ENCODE data around the gene LTB4R.

The LTB4R gene

GRCh38 chr14:24270537-24271133, 40.7 kb upstream of the LTB4R start:
- no peak for TF ChIP-seq ZNF565 (CRISPR knock-in tag; conservative IDR thresholded peaks at IDR 0.05; ENCODE audit: low read depth)
- TF ChIP-seq BACH2 (CRISPR knock-in tag; IDR thresholded peaks at IDR 0.05; ENCODE audit: borderline replicate concordance), result no peak
- TF ChIP-seq ARNTL (CRISPR knock-in tag; IDR thresholded peaks at IDR 0.05; ENCODE audit: borderline replicate concordance, low read depth), result no peak
- TF ChIP-seq TSHZ2 (CRISPR knock-in tag; IDR thresholded peaks at IDR 0.05), result 0 out of 2 replicates have a peak, but pooled peaks have one; percentile 10
- TF ChIP-seq GLIS3 (CRISPR knock-in tag; IDR thresholded peaks at IDR 0.05), result no peak
- TF ChIP-seq ZFP30 (CRISPR knock-in tag; IDR thresholded peaks at IDR 0.05), result no peak
- TF ChIP-seq, protein P1, sequence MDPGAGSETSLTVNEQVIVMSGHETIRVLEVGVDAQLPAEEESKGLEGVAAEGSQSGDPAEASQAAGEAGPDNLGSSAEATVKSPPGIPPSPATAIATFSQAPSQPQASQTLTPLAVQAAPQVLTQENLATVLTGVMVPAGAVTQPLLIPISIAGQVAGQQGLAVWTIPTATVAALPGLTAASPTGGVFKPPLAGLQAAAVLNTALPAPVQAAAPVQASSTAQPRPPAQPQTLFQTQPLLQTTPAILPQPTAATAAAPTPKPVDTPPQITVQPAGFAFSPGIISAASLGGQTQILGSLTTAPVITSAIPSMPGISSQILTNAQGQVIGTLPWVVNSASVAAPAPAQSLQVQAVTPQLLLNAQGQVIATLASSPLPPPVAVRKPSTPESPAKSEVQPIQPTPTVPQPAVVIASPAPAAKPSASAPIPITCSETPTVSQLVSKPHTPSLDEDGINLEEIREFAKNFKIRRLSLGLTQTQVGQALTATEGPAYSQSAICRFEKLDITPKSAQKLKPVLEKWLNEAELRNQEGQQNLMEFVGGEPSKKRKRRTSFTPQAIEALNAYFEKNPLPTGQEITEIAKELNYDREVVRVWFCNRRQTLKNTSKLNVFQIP (CRISPR knock-in tag; IDR thresholded peaks at IDR 0.05; ENCODE audit: borderline replicate concordance, low read depth), result no peak
- TF ChIP-seq CSDC2 (CRISPR knock-in tag; IDR thresholded peaks at IDR 0.05), result no peak

DNA sequence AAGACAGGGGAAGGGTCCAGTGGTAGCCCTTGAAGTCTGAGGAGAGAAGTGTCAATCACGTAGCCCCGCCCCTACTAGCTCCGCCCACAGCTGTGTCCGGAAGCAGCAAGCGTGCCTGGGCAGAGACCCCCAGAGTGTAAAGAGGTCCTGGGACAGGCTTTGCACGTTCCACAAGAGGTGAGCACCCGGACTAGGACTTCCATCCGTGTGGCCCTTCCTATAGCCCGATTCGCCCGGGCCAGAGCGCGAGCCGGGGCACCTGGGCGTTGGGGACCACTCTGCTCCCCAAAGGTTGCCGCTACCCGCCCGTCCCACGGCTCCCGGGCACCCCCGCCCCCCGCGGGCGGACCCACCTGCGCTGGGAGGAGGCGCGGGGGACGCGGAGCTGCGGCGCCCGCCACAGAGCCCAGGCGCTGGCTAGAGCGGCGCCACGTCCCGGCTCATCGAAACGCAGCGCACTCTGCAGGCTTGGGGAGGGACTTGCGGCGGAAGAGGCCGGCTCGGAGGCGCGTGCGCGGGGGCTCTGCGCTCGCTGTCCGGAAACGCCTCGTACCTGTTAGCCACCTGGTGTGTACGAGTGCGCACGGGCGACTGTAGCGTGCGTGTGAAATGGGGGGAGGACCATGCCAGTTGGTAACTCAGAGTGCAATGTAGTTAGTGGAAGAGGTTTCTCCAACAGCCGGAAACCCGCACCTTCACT, 40.0 kb upstream of the LTB4R start, which contains the start of gene RABGGTA:
TSS of gene RABGGTA (minus strand) at position 464 of the 700 bp plus-strand sequence. CDS start 482 bp downstream, outside the sequence.
- TF ChIP-seq TSHZ2 (CRISPR knock-in tag; IDR thresholded peaks at IDR 0.05) (0 out of 2 replicates have a peak, but pooled peaks have one; percentile 3), ZFP3 (CRISPR knock-in tag; IDR thresholded peaks at IDR 0.05) (0 out of 2 replicates have a peak, but pooled peaks have one; percentile 34), ESRRG (CRISPR knock-in tag; IDR thresholded peaks at IDR 0.05) (no peak)
- ATAC-seq, result peak; percentile 99

More at GRCh38 chr14:24270537-24271133, 40.7 kb upstream of the LTB4R start:
- peak; percentile 54 for ATAC-seq

DNA sequence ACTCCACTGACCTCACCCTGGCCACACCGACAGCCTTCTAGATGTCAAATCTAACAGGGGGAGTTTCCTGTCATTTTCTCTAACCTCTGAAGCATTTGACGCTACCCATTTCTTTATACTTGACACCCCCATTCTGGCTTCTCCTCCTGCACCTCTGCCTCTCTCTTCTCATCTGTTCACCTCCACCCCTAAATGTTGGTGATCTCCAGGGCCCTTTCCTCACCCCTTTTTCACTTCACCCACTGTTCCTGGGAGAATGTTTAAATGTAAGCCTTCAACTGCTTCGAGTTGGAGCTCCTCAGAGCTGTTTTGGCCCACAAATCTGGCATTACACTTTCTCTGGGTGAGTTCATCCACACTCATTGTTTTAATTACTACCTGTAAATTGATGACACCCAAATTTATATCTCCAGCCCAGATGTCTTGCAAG, 39.5 kb upstream of the LTB4R start:
- ATAC-seq, result no peak
- TF ChIP-seq, protein P1 (CRISPR knock-in tag; IDR thresholded peaks at IDR 0.05; ENCODE audit: borderline replicate concordance, low read depth), result no peak
- TF ChIP-seq ISL1 (CRISPR knock-in tag; IDR thresholded peaks at IDR 0.05) (no peak), ZNF8 (CRISPR knock-in tag; IDR thresholded peaks at IDR 0.05) (no peak), ZNF70 (CRISPR knock-in tag; IDR thresholded peaks at IDR 0.05) (no peak), ZFP3 (CRISPR knock-in tag; IDR thresholded peaks at IDR 0.05) (no peak), TSHZ2 (CRISPR knock-in tag; IDR thresholded peaks at IDR 0.05) (no peak), ESRRG (CRISPR knock-in tag; IDR thresholded peaks at IDR 0.05) (no peak), CREB5 (CRISPR knock-in tag; IDR thresholded peaks at IDR 0.05; ENCODE audit: low read depth) (no peak), RARB (CRISPR knock-in tag; IDR thresholded peaks at IDR 0.05) (no peak), SNAI2 (CRISPR knock-in tag; IDR thresholded peaks at IDR 0.05) (no peak), ZFP30 (CRISPR knock-in tag; IDR thresholded peaks at IDR 0.05) (no peak), BACH2 (CRISPR knock-in tag; IDR thresholded peaks at IDR 0.05; ENCODE audit: borderline replicate concordance) (no peak)
- TF ChIP-seq, protein P2, sequence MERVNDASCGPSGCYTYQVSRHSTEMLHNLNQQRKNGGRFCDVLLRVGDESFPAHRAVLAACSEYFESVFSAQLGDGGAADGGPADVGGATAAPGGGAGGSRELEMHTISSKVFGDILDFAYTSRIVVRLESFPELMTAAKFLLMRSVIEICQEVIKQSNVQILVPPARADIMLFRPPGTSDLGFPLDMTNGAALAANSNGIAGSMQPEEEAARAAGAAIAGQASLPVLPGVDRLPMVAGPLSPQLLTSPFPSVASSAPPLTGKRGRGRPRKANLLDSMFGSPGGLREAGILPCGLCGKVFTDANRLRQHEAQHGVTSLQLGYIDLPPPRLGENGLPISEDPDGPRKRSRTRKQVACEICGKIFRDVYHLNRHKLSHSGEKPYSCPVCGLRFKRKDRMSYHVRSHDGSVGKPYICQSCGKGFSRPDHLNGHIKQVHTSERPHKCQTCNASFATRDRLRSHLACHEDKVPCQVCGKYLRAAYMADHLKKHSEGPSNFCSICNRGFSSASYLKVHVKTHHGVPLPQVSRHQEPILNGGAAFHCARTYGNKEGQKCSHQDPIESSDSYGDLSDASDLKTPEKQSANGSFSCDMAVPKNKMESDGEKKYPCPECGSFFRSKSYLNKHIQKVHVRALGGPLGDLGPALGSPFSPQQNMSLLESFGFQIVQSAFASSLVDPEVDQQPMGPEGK (CRISPR knock-in tag; IDR thresholded peaks at IDR 0.05; ENCODE audit: borderline replicate concordance), result no peak

Data from SK-N-SH treated with all-trans-retinoic acid at 6 μM for 48 hours (cell line).